ENCODE data around the gene CCT5.

DNA sequence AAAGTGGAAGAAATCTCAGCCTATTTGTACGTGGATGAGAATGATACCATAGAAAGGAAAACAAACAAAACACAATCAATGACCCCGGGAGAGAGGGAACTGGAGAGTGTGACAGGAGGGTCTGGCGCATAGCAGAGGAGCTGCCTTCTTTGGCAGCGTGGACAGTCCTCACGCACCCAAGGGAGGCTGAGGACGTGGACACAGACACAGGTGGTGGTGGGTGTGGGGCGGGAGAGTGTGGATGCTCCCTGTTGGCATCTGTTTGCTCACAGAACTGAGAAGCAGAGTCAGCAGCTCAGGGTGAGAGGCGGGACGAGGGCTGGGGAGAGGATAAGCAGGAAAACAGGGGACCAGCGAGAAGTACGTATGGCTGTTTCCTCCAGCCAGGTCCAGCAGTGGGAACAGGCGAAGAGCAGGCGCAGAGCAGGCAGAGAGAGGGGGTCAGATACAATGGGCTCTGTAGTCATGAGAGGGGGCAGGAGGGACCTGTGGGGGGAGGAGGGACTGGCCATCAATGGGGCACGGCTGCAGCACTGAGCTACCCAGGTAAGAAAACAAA lies 47.6 kb downstream of the CCT5 start:
- TF ChIP-seq GABPA (IDR thresholded peaks at IDR 0.05; ENCODE audit: low read depth), result no peak
- TF ChIP-seq, protein P1, sequence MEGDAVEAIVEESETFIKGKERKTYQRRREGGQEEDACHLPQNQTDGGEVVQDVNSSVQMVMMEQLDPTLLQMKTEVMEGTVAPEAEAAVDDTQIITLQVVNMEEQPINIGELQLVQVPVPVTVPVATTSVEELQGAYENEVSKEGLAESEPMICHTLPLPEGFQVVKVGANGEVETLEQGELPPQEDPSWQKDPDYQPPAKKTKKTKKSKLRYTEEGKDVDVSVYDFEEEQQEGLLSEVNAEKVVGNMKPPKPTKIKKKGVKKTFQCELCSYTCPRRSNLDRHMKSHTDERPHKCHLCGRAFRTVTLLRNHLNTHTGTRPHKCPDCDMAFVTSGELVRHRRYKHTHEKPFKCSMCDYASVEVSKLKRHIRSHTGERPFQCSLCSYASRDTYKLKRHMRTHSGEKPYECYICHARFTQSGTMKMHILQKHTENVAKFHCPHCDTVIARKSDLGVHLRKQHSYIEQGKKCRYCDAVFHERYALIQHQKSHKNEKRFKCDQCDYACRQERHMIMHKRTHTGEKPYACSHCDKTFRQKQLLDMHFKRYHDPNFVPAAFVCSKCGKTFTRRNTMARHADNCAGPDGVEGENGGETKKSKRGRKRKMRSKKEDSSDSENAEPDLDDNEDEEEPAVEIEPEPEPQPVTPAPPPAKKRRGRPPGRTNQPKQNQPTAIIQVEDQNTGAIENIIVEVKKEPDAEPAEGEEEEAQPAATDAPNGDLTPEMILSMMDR (IDR thresholded peaks at IDR 0.05 in 2 of 3, conservative IDR thresholded peaks at IDR 0.05 in 1 of 3; ENCODE audit: control insufficient read depth in 2 of 3, extremely low read depth in 1 of 3, insufficient read depth in 1 of 3, low read depth in 3 of 3, low read length in 3 of 3), result no peak
- TF ChIP-seq, protein P2, sequence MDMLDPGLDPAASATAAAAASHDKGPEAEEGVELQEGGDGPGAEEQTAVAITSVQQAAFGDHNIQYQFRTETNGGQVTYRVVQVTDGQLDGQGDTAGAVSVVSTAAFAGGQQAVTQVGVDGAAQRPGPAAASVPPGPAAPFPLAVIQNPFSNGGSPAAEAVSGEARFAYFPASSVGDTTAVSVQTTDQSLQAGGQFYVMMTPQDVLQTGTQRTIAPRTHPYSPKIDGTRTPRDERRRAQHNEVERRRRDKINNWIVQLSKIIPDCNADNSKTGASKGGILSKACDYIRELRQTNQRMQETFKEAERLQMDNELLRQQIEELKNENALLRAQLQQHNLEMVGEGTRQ (IDR thresholded peaks at IDR 0.05; ENCODE audit: borderline replicate concordance, low read depth, low read length), result no peak
- TF ChIP-seq, protein P3, sequence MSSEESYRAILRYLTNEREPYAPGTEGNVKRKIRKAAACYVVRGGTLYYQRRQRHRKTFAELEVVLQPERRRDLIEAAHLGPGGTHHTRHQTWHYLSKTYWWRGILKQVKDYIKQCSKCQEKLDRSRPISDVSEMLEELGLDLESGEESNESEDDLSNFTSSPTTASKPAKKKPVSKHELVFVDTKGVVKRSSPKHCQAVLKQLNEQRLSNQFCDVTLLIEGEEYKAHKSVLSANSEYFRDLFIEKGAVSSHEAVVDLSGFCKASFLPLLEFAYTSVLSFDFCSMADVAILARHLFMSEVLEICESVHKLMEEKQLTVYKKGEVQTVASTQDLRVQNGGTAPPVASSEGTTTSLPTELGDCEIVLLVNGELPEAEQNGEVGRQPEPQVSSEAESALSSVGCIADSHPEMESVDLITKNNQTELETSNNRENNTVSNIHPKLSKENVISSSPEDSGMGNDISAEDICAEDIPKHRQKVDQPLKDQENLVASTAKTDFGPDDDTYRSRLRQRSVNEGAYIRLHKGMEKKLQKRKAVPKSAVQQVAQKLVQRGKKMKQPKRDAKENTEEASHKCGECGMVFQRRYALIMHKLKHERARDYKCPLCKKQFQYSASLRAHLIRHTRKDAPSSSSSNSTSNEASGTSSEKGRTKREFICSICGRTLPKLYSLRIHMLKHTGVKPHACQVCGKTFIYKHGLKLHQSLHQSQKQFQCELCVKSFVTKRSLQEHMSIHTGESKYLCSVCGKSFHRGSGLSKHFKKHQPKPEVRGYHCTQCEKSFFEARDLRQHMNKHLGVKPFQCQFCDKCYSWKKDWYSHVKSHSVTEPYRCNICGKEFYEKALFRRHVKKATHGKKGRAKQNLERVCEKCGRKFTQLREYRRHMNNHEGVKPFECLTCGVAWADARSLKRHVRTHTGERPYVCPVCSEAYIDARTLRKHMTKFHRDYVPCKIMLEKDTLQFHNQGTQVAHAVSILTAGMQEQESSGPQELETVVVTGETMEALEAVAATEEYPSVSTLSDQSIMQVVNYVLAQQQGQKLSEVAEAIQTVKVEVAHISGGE (CRISPR knock-in tag; IDR thresholded peaks at IDR 0.05), result no peak
- no peak for TF ChIP-seq RCOR1 (conservative IDR thresholded peaks at IDR 0.05; ENCODE audit: low read depth, low read length)
- TF ChIP-seq NFXL1 (IDR thresholded peaks at IDR 0.05; ENCODE audit: borderline replicate concordance), result no peak
- no peak for TF ChIP-seq TAF1 (IDR thresholded peaks at IDR 0.05; ENCODE audit: borderline replicate concordance, low read depth, low read length)
- TF ChIP-seq, protein P4, sequence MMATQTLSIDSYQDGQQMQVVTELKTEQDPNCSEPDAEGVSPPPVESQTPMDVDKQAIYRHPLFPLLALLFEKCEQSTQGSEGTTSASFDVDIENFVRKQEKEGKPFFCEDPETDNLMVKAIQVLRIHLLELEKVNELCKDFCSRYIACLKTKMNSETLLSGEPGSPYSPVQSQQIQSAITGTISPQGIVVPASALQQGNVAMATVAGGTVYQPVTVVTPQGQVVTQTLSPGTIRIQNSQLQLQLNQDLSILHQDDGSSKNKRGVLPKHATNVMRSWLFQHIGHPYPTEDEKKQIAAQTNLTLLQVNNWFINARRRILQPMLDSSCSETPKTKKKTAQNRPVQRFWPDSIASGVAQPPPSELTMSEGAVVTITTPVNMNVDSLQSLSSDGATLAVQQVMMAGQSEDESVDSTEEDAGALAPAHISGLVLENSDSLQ (IDR thresholded peaks at IDR 0.05), result no peak

All from GM12878 (cell line).